GM19328 (cell line): Measurements from ENCODE around the gene PITPNB.

Experiments used
- ATAC-seq: cut with Tn5 transposase; IDR thresholded peaks from one replicate; pipeline ENCODE4 v1.9.1; 2021; ENCODE audit warnings: mild to moderate bottlenecking, moderate library complexity; ENCODE audit not compliant: unreplicated experiment

PITPNB gene

DNA sequence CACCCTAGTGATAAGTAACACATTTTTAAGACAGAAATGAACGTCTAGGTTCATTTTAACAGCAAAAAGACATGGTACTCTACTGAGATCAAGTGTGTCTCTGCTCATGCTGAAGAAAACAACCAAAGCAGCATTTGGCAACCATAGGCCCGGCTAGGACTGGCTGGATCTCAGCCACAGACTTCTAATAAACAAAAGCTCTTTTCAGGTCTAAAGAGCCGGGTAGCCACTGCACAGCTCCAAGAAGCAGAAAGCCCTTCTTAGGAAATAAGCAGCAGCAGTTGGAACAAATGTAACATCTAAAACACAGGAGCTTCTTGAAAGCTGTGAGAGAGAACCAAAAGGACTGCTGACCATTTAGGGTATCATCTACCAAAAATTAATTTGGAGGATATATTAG lies 37.6 kb downstream of the PITPNB start:
- ATAC-seq: no peak

DNA sequence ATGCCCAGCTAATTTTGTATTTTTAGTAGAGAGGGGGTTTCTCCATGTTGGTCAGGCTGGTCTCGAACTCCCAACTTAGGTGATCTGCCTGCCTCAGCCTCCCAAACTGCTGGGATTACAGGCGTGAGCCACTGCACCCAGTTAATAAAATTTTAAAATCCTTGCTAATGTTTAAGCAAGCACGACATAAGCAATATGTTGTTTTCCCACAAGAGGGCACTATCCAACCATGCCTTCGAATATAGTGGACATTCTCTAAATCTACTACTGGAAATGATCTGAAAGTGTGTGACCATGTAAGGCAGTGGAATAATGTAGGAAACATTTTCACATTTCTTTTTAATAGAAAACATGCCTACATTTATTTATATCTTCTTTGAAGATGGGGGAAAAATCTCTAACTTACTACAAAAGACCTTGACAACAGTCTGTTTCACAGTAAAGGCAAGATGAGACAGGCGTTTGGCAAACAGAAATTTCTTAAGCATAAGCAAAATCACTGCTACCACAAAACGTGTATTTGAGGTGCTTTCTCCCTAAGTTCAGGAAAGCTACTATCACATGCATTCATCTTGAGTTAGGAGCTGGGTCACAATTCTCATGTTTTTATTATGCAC lies 38.2 kb downstream of the PITPNB start:
- ATAC-seq: no peak

DNA sequence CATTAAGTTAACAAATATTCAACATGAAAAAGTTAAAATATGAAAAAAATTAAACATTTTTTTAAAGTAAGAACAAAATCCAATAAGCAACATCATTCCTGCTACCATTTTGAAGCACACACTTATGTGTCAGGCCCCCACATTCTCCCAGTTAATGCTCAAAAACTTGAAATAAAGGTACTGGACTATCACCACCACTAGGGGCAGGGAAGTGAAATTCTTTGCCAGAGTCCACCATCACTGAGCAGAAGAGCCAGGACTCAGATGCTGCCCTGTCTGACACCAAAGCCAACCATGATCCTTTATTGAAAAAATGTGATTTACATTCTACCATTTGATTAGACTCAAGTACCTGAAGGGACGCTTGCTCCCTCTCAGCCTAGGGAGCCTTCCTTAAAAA lies 39.1 kb downstream of the PITPNB start:
- no peak for ATAC-seq

DNA sequence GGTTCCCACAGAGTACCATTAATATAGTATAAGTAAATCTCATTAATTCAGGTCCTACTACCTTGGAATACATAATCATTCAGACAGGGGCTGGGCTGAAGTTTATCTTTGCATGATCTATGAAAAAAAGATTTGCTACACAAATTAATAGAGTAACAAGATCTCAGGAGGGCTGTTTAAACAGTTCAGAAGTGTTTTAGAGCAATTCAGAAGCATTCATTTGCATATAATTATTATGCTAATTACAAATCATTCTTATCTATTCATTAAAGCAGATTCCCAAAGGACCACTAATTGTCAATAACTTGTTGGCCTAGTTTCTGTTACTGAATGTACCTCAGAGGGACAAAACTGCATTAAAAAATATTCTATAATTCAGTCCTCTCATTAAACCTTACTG lies 40.5 kb downstream of the PITPNB start:
- no peak for ATAC-seq

DNA sequence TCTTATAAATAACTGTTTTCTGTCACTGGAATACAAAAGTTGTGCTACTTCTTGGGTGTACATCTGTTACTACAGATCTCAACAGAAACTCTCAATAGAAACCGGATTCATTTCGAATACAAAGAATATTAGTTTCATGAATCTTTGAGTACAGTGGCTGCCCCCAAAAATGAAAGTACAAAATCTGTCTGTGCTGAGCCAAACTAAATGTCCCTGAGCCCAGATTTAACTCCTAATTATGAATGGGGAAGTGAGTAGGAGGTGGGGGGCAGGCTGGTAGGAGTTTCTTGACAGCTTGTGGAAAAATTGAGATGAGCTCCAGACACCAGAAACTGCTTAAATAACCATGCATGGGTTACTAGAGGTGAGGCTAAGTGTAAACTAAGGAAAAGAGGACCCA lies 41.6 kb downstream of the PITPNB start:
- ATAC-seq: no peak

DNA sequence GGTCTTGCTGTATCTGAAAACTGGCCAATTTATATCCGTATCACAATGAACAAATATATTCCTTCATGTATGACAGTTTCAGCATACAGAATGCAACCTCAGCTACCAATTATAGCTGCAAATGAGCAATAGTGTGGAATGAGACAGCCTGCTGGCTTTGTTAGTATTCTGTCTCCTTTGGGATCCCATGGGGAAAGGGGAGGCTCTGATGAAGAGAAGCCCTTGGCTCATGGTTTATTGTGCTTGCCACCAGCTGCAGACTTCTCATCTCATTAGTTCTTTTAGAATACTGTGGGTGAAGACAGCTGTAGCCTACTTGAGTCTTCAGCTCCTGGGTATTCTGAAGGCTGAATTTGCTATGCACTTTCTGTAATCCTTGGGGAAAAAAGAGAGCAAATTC lies 42.4 kb downstream of the PITPNB start:
- ATAC-seq: no peak

DNA sequence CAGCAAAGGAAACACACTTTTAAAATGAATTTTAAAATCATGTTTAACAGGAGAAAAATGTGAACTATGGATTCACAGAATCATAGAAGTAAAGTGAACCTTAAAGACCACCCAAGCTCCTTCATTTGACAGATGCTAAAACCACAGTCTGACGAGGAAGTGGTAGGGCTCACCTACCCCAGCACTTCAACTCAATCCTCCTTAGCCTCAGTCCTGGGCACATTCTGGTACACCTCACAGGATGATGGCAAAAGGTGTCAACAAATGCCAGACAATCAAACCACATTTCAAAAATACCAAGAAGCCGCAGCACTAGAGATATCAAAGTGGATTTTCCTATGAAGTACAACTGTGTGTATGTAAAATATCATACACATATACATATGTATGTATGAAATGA lies 43.1 kb downstream of the PITPNB start:
- ATAC-seq: no peak

DNA sequence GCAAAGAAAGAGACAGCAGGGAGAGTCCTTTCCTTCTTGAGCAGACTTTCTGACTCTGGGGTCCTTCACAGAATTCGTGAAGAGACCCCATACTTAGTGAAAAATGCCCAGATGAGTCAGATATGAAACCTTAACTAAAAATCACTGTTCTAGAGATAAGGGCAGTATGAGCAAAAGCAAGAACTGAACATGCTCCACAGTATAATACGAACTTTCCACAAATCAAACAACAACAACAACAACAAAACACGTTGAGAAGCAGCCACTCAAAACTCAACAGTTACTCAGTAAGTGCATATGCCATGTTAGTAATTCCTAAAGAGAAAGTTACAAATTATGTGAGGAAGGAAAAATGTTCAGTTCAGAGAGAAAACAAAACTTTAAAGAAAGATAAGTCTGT lies 44.3 kb downstream of the PITPNB start:
- ATAC-seq: no peak

DNA sequence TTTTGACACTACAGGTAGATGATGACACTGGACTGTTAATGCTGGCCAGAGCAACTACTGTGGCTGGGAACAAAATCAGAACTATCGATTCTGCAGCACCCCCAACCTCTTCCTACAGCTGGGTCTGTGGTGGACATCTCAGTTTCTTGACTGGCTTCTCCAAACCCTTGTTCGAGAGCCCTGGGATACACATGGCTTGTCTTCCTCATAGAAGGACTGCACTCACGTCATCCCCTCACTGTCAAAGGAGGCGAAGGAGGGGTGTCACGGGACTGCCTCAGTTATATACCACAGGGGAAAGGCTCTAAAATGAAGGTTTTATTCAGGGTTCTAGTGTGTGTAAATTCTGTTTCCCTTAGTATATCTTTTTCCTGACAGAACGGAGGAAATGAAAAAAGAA lies 44.9 kb downstream of the PITPNB start:
- ATAC-seq: no peak

DNA sequence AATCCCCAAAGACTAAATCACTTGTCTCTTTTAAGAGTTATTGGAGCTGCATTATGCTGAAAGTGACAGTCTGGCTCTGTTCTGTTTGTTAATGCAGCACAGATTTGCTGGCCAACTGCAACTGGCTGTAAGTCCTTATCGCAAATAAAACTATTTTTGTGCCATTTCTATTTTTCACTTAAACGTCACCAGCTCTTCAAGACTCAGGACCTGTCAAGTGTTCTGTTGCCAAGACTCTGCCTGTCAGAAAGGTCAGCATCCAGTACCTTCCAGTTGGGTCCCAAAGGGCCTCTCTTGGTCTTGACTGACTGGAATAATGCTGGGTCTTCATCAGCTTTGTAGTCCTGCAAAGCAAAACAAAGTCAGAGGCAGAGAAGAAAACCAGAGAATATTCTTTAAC lies 45.6 kb downstream of the PITPNB start:
- no peak for ATAC-seq

DNA sequence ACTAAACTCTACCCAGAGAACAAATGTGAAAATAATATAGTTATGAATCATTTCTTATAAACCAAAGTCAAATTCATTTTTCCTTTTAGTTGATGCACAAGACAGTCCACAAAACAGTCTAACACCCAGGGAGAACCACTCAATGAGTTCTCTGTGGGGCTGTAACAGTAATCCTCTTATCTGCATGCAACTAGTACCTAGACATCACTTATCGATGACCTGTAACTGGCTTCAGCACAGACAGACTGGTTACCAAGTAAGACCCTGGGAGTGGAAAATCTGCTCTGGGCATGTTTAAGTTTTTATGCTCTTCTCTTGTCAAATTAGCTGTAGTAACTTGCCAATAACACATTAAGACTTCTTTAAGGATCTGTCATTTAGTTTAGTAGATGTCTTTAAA lies 46.6 kb downstream of the PITPNB start:
- ATAC-seq: no peak

DNA sequence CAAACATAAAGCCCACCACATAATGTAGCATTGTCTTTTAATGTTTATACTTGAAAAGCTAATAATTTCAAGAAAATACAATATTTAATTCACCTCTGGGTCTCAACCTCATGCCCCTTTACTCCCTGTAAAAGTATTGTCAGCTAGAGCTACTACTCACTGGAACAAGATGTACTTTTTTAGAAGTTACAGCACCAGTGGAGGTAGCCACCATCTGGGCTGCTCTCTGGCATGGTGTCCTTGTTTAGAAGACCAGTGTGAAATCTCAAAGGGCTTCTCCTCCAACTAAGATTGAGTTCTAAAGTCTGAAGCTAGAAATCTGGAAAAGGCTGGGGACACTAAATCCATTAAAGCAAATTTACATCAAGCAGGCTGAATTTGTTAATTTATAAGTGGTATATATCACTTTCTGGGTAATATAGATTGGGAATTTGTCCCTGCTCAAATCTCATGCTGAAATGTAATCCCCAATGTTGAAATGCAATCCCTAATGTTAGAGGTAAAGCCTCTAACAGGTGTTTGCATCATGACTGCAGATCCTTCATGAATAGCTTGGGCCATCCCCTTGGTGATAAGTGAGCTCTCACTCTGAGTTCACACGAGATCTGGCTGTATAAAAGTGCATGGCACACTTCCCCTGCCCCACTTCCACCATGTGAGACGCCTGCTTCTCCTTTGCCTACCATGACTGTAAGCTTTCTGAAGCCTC lies 47.6 kb downstream of the PITPNB start:
- no peak for ATAC-seq

DNA sequence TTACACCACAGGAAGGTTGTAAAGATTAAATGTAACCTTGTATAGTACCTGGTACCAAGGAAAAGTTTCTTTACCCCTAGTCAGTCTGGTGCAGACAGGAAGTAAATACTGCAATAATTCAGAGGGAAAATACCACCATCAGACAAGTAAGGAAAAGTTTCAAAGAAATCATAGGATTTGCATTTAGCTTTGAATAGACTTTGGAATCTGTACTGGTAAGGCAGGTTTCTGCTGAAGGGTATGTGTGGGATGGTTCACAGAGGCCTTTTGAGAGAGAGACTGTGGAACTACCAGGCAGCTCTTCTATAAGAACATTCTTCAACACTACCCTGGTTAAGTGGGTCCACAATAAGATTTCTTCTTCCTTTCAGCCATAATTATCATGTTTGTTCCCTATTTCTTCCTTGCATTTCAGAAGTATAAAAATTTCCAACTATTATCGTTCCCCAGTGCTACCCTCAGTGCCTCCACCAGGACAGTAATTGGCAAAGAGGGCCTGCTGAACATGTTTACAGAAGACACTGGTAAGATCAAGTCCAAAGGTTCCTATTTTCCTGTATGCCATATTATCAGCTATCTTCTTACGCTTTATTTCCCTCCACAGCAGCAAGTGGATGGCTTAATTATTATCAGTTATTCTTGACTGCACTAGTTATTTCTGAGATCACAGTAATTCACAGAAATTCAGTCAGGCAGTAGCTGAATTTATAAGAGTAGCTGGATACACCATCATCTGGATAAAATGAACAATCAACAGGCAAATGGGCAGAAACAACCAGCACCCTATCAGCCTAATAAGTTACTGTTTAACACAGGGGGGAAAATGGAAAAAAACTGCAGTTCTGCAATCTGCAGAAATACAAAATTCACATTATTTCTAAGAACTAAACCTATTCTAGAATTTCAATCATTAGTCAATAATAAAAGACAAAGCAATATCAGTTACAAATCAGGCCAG lies 48.5 kb downstream of the PITPNB start:
- ATAC-seq: no peak

DNA sequence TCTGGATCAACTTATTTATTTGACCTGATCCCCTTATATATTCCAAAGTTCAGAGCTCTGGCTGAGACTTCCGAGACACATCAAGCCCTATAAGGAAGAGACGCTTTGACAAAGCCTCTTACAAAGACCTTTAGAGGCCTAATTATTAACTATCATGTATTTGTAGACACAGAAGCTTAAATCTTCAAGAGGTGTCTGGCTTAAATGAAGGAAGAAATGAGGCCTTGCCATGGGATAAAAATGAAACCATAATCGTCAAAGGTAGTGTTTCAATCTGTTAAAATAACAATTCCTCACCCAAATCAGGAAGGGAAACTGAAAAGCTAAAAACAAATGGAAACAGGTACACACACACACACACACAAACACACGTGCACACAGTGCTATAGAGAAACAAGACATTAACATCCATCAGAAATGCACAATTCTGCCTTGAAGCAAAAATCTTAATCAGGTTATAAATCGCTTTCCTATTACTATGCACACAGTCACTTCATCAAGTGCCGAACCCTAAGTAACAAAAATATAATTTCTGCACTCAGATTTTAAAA lies 50.2 kb downstream of the PITPNB start:
- no peak for ATAC-seq

DNA sequence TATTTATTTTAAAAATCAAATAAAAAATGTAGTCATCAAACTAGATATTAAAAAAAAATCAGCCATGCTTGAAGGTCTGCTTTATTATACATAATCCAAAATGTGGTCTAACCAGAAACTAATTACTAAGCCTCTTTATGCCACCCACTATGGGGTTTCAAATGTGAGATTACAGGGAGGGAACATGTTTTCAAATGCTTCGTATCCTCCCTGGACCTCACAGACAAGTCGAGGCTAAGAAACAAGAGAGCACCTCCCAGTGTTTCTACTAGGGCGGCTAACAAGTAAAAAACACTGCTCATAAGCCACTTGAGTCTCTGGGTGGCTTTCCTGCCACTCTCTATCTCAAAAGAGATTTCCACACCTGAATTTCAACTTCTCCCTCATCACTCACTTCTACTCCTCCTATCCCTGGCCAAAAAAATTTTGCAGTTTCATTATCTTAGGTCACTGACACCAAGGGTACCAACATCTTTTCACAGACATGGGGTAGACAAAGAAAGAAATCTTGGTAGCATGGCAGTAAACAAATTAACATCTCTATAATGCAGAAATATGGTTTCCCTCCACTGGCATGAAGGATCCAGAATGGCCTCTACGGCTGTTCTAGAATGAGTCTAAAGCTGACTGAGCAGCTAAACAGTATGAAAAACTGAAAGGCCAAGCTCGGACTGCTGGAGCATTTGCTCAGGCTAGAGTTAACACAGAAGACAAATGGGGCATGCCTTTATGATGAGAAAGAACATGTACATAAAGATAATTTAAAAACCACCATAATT lies 50.9 kb downstream of the PITPNB start:
- ATAC-seq: no peak

DNA sequence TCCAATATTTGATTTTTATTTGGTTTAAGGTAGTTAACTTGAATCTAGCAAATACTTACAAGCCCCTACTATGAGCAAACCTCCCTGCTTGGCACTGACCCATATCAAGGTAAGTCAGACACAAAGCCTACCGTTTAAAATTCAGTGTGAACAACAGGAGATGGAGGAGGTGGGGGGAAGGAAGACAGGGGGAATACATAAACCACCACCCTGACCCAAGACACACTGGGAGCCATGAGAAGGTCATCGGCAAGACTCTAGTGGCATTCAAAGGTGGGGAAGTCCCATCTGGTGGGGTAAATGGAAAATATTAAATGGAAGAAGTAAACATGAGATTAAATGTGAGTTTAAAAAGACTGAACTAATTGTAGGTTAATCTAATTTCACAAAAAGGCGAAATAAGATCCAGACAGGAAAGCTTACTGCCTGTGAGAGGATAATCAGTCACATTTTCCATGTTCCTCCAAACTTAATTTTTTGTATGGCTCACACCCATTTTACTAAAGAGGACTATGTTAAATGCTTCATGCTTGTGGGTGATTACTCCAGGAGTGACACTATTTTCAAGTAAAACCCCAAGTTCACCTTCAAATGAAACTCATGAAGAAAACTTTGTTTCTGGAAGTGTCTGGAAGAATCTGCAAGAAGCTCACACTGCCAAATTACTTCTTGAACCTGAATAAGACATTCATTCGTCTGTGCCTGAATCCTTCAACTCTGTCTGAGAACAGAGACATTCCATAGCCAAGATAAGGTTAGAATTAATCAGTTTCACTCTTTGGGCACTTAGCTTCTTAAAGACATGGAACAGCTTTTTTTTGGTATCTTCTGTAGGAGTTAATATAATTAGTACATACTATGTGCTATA lies 51.7 kb downstream of the PITPNB start:
- no peak for ATAC-seq

DNA sequence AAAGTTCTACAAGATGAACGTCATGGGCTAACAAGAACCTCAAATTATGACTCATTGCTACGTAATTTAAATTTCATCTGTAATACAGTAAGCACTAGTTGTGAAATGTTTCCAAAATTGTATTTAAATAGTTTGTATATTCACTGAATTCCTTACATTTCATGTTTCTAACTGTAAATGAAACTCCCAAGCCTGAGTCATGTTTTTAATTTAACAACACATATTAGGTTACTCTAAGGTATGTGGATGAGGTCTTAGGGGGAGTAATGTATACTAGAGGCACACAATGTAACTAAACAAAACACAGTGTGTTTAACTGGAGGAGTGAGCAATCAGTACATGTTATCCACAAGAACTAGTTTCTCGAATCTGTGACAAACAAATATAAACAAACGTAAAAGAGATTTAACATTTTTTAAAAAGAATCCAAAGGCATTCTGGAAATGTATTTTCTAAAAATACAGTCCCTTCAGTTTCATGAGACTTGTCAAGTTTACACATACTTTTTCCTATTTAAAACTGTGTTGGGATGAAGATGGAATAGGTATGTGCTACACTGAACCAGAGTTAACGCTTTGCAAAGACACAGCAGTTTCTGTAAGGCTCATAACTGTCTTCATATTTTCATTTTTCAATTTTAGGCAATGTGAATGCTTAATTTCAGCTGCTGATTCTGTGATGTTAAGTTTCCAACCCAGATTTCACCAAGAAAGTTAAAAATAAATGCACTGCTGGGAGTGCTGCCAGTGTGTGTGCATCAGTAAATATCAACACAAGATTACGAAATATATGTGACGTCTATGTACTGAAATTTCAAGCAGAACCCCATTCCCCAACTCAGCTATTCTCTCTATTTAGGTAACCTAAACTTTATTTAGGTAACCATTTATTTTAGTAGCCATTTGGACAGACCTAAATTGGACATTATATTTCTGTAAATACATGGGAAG lies 52.6 kb downstream of the PITPNB start:
- no peak for ATAC-seq

DNA sequence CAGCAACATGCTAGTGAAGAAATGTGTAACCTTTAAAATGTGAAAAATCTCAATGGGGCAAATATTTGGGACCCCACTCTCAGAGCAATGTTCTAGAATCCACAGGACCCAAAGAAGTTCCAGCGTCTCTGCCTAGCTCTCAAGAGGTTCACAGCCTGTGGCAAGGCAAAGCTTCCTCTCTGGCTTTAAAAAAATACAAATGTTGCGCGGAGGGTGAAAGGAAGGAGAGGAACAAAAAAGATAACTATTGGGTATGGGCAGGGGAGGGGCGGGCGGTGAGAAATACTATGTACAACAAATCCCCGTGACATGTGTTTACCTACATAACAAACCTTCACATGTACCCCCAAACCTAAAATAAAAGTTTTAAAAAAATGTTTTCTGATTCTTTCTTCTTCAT lies 53.6 kb downstream of the PITPNB start:
- no peak for ATAC-seq

DNA sequence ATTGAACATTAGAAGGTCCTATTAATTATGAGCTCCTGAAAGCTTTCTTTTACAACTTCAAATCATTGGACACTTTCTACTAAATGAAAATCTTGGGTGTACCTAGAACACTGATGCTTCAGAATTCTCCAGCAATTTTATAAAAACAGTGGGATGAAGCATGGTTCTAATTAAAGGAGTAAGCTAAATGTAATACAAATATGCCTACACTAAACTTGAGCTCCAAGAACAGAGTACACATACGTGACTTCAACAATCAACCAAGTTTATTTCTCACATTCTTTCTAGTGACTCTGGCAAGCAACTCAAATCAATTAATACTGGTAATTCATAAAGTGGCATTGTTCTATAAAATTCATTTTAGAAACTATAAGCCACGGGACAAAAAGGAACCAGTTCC lies 55.5 kb downstream of the PITPNB start:
- no peak for ATAC-seq
